HEK293 (cell line): ENCODE results near the gene HDAC11.

ENCODE experiments used
- YY1 ChIP-seq: fragments of 450-650 bp; formaldehyde crosslinking; IDR thresholded peaks from 2 replicates; pipeline ENCODE4 v1.5.1; 2018; ENCODE audit warnings: missing biosample characterization, missing genetic modification characterization
- ZNF26 ChIP-seq: fragments of 450-650 bp; formaldehyde crosslinking; IDR thresholded peaks from 2 replicates; pipeline ENCODE4 v1.5.1; 2016; ENCODE audit warnings: missing biosample characterization, missing genetic modification characterization
- ZNF473 ChIP-seq: fragments of 450-650 bp; formaldehyde crosslinking; IDR thresholded peaks from 2 replicates; pipeline ENCODE4 v1.5.1; 2017; ENCODE audit warnings: missing biosample characterization, missing genetic modification characterization
- ZNF639 ChIP-seq: fragments of 450-650 bp; formaldehyde crosslinking; IDR thresholded peaks from 2 replicates; pipeline ENCODE4 v1.5.1; 2016; ENCODE audit warnings: missing biosample characterization, missing genetic modification characterization
- ZNF776 ChIP-seq: fragments of 450-650 bp; formaldehyde crosslinking; IDR thresholded peaks from 2 replicates; pipeline ENCODE4 v1.5.0; 2017; ENCODE audit warnings: missing biosample characterization, missing genetic modification characterization, borderline replicate concordance
- TF ChIP-seq, protein P1 (sequence below): fragments of 450-650 bp; formaldehyde crosslinking; IDR thresholded peaks from 2 replicates; pipeline ENCODE4 v1.5.1; 2016; ENCODE audit warnings: missing biosample characterization, missing genetic modification characterization

GRCh38 chr3:13517253-13517977 is 37.3 kb downstream of the HDAC11 start:
- TF ChIP-seq, protein P1, sequence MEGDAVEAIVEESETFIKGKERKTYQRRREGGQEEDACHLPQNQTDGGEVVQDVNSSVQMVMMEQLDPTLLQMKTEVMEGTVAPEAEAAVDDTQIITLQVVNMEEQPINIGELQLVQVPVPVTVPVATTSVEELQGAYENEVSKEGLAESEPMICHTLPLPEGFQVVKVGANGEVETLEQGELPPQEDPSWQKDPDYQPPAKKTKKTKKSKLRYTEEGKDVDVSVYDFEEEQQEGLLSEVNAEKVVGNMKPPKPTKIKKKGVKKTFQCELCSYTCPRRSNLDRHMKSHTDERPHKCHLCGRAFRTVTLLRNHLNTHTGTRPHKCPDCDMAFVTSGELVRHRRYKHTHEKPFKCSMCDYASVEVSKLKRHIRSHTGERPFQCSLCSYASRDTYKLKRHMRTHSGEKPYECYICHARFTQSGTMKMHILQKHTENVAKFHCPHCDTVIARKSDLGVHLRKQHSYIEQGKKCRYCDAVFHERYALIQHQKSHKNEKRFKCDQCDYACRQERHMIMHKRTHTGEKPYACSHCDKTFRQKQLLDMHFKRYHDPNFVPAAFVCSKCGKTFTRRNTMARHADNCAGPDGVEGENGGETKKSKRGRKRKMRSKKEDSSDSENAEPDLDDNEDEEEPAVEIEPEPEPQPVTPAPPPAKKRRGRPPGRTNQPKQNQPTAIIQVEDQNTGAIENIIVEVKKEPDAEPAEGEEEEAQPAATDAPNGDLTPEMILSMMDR (tag by site-specific recombination): no peak
- no peak for TF ChIP-seq ZNF639
- TF ChIP-seq YY1 (tag by site-specific recombination): no peak
- TF ChIP-seq ZNF776 (tag by site-specific recombination): no peak
- no peak for TF ChIP-seq ZNF26 (tag by site-specific recombination)
- TF ChIP-seq ZNF473 (tag by site-specific recombination): no peak
